Measurements from ENCODE around the gene ADSS2. TPM values are rescaled to one million over a fixed set of nuclear protein-coding genes. Genes with fewer than 3 reads are reported as not detected.

The ADSS2 gene
- total RNA-seq, 2 donors from 2014 or later = 9.9 to 23.1 TPM

GRCh38 chr1:244391761-244392160 lies 59.9 kb downstream of the ADSS2 start:
- H3K27ac ChIP-seq = no peak overlapping the region
- DNase-seq = no peak
- no peak overlapping the region for H3K4me3 ChIP-seq
- H3K4me1 ChIP-seq = no peaks in the 10 kb centered on the region
- H3K9me3 ChIP-seq = no peaks in the 10 kb centered on the region
- no peak for ATAC-seq
- TF ChIP-seq CTCF (IDR thresholded peaks at IDR 0.05) (no peak), POLR2A (IDR thresholded peaks at IDR 0.05) (no peak)
- H3K27me3 ChIP-seq = no peaks in the 10 kb centered on the region
- 96 to 100% methylated on average over 3 to 5 of the region's 5 CpGs for WGBS, 2 donors
- intact Hi-C loops (cut with DNase I) = no loop called here
- H3K36me3 ChIP-seq (replicated peaks in 1 of 2; ENCODE audit: insufficient read depth in 1 of 2, low read depth in 2 of 2) = no peaks in the 10 kb centered on the region

DNA sequence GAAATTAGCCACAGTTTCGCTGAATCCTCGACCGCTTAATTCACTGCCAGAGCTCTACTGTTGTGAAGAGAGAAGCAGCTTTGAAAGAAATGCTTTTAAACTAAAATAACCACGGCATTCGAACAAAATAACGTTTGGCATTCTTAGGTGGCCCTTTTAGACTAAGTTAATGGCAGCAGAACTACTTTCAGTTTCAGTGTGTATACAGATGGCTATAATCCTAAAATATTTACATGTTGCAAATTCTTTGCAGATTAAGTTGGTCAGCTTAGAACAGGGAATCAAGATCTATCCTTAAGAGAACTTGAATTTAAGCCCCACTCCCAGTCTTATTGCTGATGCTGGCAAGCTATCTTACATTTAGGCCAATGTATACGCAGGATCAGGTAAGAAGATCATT lies 62.7 kb downstream of the ADSS2 start:
- TF ChIP-seq CTCF (IDR thresholded peaks at IDR 0.05) (no peak), POLR2A (IDR thresholded peaks at IDR 0.05) (no peak)
- Histone ChIP-seq H3K9me3 (no peaks in the 10 kb centered on the region), H3K4me3 (no peak overlapping the region), H3K4me1 (no peaks in the 10 kb centered on the region), H3K27ac (no peak overlapping the region), H3K27me3 (no peaks in the 10 kb centered on the region), H3K36me3 (replicated peaks in 1 of 2; ENCODE audit: insufficient read depth in 1 of 2, low read depth in 2 of 2) (no peaks in the 10 kb centered on the region)
- 87 to 91% methylated on average over 7 of the region's 7 CpGs for WGBS, 2 donors
- ATAC-seq = no peak
- intact Hi-C loops (cut with DNase I) = no loop called here
- DNase-seq = no peak

- intact Hi-C loops (cut with DNase I) = no loop called here
- H3K27ac ChIP-seq = no peak overlapping the region
- no peaks in the 10 kb centered on the region for H3K9me3 ChIP-seq
- H3K4me3 ChIP-seq = no peak overlapping the region
- no peaks in the 10 kb centered on the region for H3K36me3 ChIP-seq (replicated peaks in 1 of 2; ENCODE audit: insufficient read depth in 1 of 2, low read depth in 2 of 2)
- H3K27me3 ChIP-seq = no peaks in the 10 kb centered on the region
- DNase-seq (no peak), ATAC-seq (no peak)
- H3K4me1 ChIP-seq = no peaks in the 10 kb centered on the region
- no peak for TF ChIP-seq CTCF (IDR thresholded peaks at IDR 0.05)
- TF ChIP-seq POLR2A (IDR thresholded peaks at IDR 0.05) = no peak
- WGBS, 2 donors = 74 to 85% methylated on average over 1 of the region's 1 CpG
Observed at GRCh38 chr1:244387415-244387814, 64.3 kb downstream of the ADSS2 start.

DNA sequence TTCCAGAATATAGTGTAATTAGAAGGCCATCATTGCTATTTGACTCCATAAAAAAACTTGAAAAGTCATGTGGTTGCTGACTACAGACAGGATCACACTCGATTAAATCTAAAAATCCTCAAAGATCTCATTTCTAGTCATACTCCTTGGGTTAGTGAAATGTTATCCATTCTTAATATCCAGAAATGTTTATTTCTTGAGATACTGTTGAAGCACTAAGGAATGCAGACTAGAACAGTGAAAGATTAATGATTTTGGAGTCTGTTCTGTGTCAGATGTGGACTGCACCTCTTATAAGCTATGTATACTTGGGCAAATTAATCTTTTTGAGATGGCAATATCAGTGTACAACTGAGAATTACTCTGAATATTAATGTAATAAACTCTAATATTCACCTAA lies 65.1 kb downstream of the ADSS2 start:
- no peaks in the 10 kb centered on the region for H3K9me3 ChIP-seq
- H3K4me1 ChIP-seq = no peaks in the 10 kb centered on the region
- DNase-seq (no peak), ATAC-seq (no peak)
- intact Hi-C loops (cut with DNase I) = no loop called here
- no peak overlapping the region for H3K4me3 ChIP-seq
- no peaks in the 10 kb centered on the region for H3K27me3 ChIP-seq
- no peak overlapping the region for H3K27ac ChIP-seq
- WGBS, 2 donors = 67 to 93% methylated on average over 1 of the region's 1 CpG
- TF ChIP-seq CTCF (IDR thresholded peaks at IDR 0.05) = no peak
- TF ChIP-seq POLR2A (IDR thresholded peaks at IDR 0.05) = no peak
- H3K36me3 ChIP-seq (replicated peaks in 1 of 2; ENCODE audit: insufficient read depth in 1 of 2, low read depth in 2 of 2) = no peaks in the 10 kb centered on the region

- TF ChIP-seq POLR2A (IDR thresholded peaks at IDR 0.05) = no peak
- TF ChIP-seq CTCF (IDR thresholded peaks at IDR 0.05) = no peak
- DNase-seq (no peak), ATAC-seq (no peak)
- H3K4me1 ChIP-seq = no peaks in the 10 kb centered on the region
- intact Hi-C loops (cut with DNase I) = no loop called here
- no peaks in the 10 kb centered on the region for H3K9me3 ChIP-seq
- WGBS, 2 donors = 91 to 95% methylated on average over 3 of the region's 3 CpGs
- no peak overlapping the region for H3K4me3 ChIP-seq
- H3K36me3 ChIP-seq (replicated peaks in 1 of 2; ENCODE audit: insufficient read depth in 1 of 2, low read depth in 2 of 2) = no peaks in the 10 kb centered on the region
- no peaks in the 10 kb centered on the region for H3K27me3 ChIP-seq
- H3K27ac ChIP-seq = no peak overlapping the region
Observed at GRCh38 chr1:244384066-244384465, 67.6 kb downstream of the ADSS2 start.

Measured in body of pancreas (tissue), 4 donors.